ENCODE results near the gene PRSS27.

GRCh38 chr16:2699791-2700600 lies 20.0 kb downstream of the PRSS27 start:
- TF ChIP-seq CTCF (IDR thresholded peaks at IDR 0.05), result no peak
- TF ChIP-seq POLR2A (IDR thresholded peaks at IDR 0.05), result no peak
